ENCODE measurements around the gene TMEM87B. TPM values are rescaled to one million over a fixed set of nuclear protein-coding genes. Genes with fewer than 3 reads are reported as not detected.

Gene TMEM87B
- total RNA-seq, 4 donors from 2014 or later: 11.9 to 20.1 (median 18.2) TPM

DNA sequence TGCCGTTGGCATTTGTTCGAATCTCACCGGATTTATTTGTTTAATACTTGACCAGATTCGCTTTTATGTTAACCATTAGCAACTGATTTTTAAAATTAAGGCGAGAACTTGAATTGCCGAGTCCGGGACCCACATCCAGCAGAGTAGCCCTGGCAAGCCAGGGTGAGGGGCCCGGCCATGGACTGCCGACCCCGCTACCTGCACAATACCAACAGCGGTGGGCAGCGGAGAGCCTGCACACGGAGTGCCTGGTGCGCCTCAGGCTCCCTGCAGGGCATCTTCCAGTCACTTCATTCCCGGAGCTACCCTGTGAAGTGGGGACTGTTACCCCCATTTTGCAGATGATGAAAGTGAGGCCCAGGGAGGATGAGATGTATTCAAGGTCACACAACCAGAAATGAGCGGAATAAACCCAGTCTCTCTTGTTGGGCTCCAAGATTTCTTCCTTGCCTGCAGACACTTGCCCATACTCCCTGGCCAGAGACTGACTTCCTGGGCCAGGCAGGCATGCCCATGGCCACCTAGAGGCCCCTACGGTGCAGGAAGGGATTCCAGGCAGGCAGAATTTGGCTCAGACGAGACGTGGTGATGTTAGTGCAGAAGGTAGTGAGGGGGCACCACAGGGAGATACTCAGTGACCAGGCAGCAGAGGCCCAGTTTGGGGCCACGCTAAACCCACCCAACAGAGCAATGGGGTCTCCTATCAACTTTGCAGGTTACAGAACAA is 86.0 kb downstream of the TMEM87B start:
- TF ChIP-seq POLR2A (IDR thresholded peaks at IDR 0.05) (no peak), EP300 (IDR thresholded peaks at IDR 0.05) (no peak)
- TF ChIP-seq, protein P1, sequence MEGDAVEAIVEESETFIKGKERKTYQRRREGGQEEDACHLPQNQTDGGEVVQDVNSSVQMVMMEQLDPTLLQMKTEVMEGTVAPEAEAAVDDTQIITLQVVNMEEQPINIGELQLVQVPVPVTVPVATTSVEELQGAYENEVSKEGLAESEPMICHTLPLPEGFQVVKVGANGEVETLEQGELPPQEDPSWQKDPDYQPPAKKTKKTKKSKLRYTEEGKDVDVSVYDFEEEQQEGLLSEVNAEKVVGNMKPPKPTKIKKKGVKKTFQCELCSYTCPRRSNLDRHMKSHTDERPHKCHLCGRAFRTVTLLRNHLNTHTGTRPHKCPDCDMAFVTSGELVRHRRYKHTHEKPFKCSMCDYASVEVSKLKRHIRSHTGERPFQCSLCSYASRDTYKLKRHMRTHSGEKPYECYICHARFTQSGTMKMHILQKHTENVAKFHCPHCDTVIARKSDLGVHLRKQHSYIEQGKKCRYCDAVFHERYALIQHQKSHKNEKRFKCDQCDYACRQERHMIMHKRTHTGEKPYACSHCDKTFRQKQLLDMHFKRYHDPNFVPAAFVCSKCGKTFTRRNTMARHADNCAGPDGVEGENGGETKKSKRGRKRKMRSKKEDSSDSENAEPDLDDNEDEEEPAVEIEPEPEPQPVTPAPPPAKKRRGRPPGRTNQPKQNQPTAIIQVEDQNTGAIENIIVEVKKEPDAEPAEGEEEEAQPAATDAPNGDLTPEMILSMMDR (IDR thresholded peaks at IDR 0.05): no peak
- Histone ChIP-seq H3K4me3 (no peak overlapping the region), H3K27me3 (peaks cover 0 to 28% of the 10 kb centered on the region in 2 donors), H3K9me3 (no peaks in the 10 kb centered on the region), H3K27ac (no peak overlapping the region), H3K36me3 (no peaks in the 10 kb centered on the region), H3K4me1 (peaks cover 0 to 11% (median 0%) of the 10 kb centered on the region in 4 donors)
- DNase-seq (ENCODE audit: low spot score in 2 of 2): no peak
- 80 to 91% methylated on average over 20 of the region's 20 CpGs for WGBS, 2 donors

DNA sequence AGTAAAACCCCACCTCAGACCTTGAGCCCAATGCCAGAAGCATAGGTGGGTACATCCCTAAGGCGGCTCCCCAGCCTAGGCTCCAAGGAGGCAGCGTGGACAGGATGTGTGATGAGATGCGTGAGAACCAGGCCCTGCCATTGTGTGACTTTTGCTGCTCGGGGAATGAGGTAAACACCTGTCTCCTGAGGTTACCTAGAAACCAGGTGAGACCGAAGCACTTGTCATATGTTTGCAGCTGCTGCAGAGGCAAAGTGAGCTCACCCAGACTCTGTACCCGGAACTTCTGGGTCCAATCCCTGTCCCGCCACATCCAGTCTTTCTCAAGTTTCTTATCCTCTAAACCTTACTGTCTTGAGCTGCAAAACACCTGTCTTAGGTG is 86.5 kb downstream of the TMEM87B start:
- no peaks in the 10 kb centered on the region for H3K9me3 ChIP-seq
- no peak overlapping the region for H3K27ac ChIP-seq
- TF ChIP-seq EP300 (IDR thresholded peaks at IDR 0.05) (no peak), POLR2A (IDR thresholded peaks at IDR 0.05) (no peak)
- TF ChIP-seq, protein P1 (IDR thresholded peaks at IDR 0.05): no peak
- no peak overlapping the region for H3K4me3 ChIP-seq
- DNase-seq (ENCODE audit: low spot score in 2 of 2): no peak
- H3K4me1 ChIP-seq: peaks cover 0 to 11% (median 0%) of the 10 kb centered on the region in 4 donors
- 90 to 96% methylated on average over 6 to 7 of the region's 7 CpGs for WGBS, 2 donors
- H3K27me3 ChIP-seq: peaks cover 0 to 28% of the 10 kb centered on the region in 2 donors
- no peaks in the 10 kb centered on the region for H3K36me3 ChIP-seq

DNA sequence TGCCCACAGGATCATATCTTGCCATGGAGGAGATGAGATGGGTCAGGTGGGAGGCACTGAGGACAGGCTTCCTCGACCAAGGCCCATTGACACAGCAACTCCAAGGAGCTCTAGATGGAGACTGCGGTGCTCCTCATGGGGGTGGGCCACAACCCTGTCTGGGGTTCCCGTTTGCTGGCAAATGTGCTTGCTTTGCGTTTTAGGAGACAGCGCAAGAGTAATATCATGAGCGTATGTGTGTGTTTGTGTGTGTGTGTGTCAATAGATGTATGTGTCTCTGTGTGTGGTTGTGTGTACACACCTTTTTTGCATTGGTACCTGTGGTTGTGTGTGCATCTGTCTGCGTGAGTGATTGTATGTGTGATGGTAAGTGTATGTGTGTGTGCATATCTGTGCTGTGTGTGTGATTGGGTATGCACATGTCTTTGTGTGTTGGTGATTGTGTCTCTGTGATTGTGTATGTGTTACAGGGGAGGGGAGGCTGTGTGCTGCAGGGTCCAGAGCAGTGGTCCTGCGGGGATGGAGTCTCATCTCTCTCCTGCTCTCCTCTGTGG is 87.5 kb downstream of the TMEM87B start:
- Histone ChIP-seq H3K27me3 (peaks cover 0 to 20% of the 10 kb centered on the region in 2 donors), H3K4me1 (peaks cover 0 to 9% (median 0%) of the 10 kb centered on the region in 4 donors), H3K27ac (no peak overlapping the region), H3K4me3 (no peak overlapping the region), H3K9me3 (no peaks in the 10 kb centered on the region), H3K36me3 (no peaks in the 10 kb centered on the region)
- TF ChIP-seq EP300 (IDR thresholded peaks at IDR 0.05): no peak
- TF ChIP-seq POLR2A (IDR thresholded peaks at IDR 0.05): no peak
- TF ChIP-seq, protein P1 (IDR thresholded peaks at IDR 0.05): no peak
- DNase-seq (ENCODE audit: low spot score in 2 of 2): no peak
- WGBS, 2 donors: 88 to 90% methylated on average over 8 of the region's 8 CpGs

DNA sequence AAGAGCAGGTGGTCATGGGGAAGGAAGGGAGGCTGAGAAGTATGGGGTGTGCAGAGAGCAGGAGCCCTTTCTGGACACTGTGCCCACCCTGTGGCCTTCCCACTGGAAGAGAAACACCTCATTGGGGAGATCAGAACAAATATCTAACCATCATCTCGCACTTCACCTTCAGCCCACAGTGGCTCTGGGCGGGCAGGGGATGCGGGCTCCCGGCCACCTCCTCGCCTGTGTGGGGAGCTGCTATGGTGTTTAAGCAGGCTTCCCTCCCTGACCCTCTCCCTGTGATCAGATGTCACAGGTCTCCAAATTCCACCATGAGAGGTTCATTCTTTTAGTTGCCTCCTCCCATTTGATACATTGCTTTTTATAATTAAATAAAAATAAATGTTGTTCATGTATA is 88.1 kb downstream of the TMEM87B start:
- Histone ChIP-seq H3K4me1 (peaks cover 0 to 4% (median 0%) of the 10 kb centered on the region in 4 donors), H3K27ac (no peak overlapping the region), H3K9me3 (no peaks in the 10 kb centered on the region), H3K36me3 (no peaks in the 10 kb centered on the region), H3K4me3 (no peak overlapping the region), H3K27me3 (peaks cover 0 to 15% of the 10 kb centered on the region in 2 donors)
- TF ChIP-seq EP300 (IDR thresholded peaks at IDR 0.05) (no peak), POLR2A (IDR thresholded peaks at IDR 0.05) (no peak)
- TF ChIP-seq, protein P1 (IDR thresholded peaks at IDR 0.05): no peak
- whole genome bisulfite sequencing, 2 donors: 88 to 90% methylated on average over 5 of the region's 5 CpGs
- DNase-seq (ENCODE audit: low spot score in 2 of 2): no peak

DNA sequence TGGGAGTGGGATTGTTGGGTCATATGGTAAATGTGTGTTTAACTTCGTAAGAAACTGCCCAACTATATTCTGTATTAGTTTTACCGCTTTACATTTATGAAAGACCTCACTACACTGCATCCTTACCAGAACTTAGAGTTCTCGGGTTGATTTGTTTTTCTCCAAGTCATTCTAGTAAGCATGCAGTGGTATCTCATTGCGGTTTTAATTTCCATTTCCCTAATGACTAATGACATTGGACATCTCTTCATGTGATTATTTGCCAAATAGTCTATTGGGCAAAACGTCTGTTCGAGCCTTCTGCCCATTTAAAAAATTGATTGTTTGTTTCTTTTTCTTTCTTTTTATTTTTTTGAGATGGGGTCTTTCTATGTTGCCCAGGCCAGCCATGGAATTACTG is 89.9 kb downstream of the TMEM87B start:
- Histone ChIP-seq H3K9me3 (no peaks in the 10 kb centered on the region), H3K36me3 (no peaks in the 10 kb centered on the region), H3K4me3 (no peak overlapping the region), H3K27ac (no peak overlapping the region), H3K4me1 (peaks cover 0 to 3% (median 0%) of the 10 kb centered on the region in 4 donors), H3K27me3 (peaks cover 0 to 15% of the 10 kb centered on the region in 2 donors)
- TF ChIP-seq, protein P1 (IDR thresholded peaks at IDR 0.05): no peak
- TF ChIP-seq POLR2A (IDR thresholded peaks at IDR 0.05): no peak
- TF ChIP-seq EP300 (IDR thresholded peaks at IDR 0.05): no peak
- WGBS, 2 donors: 92 to 93% methylated on average over 6 of the region's 6 CpGs
- DNase-seq (ENCODE audit: low spot score in 2 of 2): no peak

Measured in tibial nerve (tissue), 4 donors.